ENCODE results near the gene SET.
"Not testable (repeated sequence)": the region's sequence is repeated elsewhere in the genome, so short reads cannot be mapped to it uniquely, and the experiment has no call there.

Gene SET

GRCh38 chr9:128687453-128687852 is 1.6 kb upstream of the SET start:
- no peak for DNase-seq (ENCODE audit: low spot score)

GRCh38 chr9:128689293-128689774 is 312 bp downstream of the SET start:
- no peak for DNase-seq (ENCODE audit: low spot score)

- DNase-seq (ENCODE audit: low spot score), result no peak
Measured at GRCh38 chr9:128689820-128690683, 1.0 kb downstream of the SET start.

- no peak for DNase-seq (ENCODE audit: low spot score)
Measured at GRCh38 chr9:128690684-128691034, 1.6 kb downstream of the SET start.

GRCh38 chr9:128693738-128694137 is 4.7 kb downstream of the SET start:
- not testable (repeated sequence) for DNase-seq (ENCODE audit: low spot score)

GRCh38 chr9:128694344-128694743 is 5.3 kb downstream of the SET start:
- no peak for DNase-seq (ENCODE audit: low spot score)

GRCh38 chr9:128696923-128697707 is 8.1 kb downstream of the SET start:
- DNase-seq (ENCODE audit: low spot score), result no peak

- not testable (repeated sequence) for DNase-seq (ENCODE audit: low spot score)
Measured at GRCh38 chr9:128699096-128699795, 10.2 kb downstream of the SET start.

GRCh38 chr9:128701227-128701854 is 12.3 kb downstream of the SET start:
- DNase-seq (ENCODE audit: low spot score), result no peak

- peak; percentile 87 for DNase-seq (ENCODE audit: low spot score)
Measured at GRCh38 chr9:128702445-128702948, 13.5 kb downstream of the SET start, which contains the start of gene PKN3. PKN3 (plus strand) TSS chr9:128702503; CDS start chr9:128702916, 413 bp downstream.

GRCh38 chr9:128702949-128703615 is 14.1 kb downstream of the SET start:
- DNase-seq (ENCODE audit: low spot score), result no peak

GRCh38 chr9:128703616-128704355 is 14.8 kb downstream of the SET start:
- no peak for DNase-seq (ENCODE audit: low spot score)

- no peak for DNase-seq (ENCODE audit: low spot score)
Measured at GRCh38 chr9:128704356-128704670, 15.3 kb downstream of the SET start.

- DNase-seq (ENCODE audit: low spot score), result no peak
Measured at GRCh38 chr9:128705051-128705965, 16.3 kb downstream of the SET start.

- no peak for DNase-seq (ENCODE audit: low spot score)
Measured at GRCh38 chr9:128706045-128706444, 17.0 kb downstream of the SET start.

- no peak for DNase-seq (ENCODE audit: low spot score)
Measured at GRCh38 chr9:128706671-128707381, 17.8 kb downstream of the SET start.

- DNase-seq (ENCODE audit: low spot score), result no peak
Measured at GRCh38 chr9:128707446-128707845, 18.4 kb downstream of the SET start.

- no peak for DNase-seq (ENCODE audit: low spot score)
Measured at GRCh38 chr9:128712451-128713410, 23.7 kb downstream of the SET start.

Measured in LoVo (cell line).